ENCODE measurements around the gene GPR65. TPM values are rescaled to one million over a fixed set of nuclear protein-coding genes. Genes with fewer than 3 reads are reported as not detected.

GPR65 gene
- total RNA-seq, 4 donors from 2014 or later, result 0.13 to 0.20 (median 0.17) TPM

DNA sequence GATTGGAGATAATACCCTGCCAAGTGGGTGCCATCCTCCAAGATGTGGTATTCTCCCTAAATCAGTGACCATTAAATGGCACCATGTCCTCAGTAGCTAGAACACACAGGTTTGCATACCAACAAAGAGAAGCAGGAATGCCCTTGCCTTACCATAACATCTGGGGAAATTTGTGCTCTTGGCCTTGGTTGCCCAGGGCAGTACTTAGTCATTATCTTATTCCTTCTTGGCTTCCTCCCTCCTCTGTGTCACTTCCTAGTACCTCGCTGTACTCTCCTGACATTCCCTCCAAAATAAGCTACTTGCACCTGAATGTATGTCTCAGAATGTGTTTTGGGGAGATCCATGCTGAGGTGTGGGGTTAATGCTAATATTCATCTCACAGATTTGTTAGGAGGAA is 43.4 kb downstream of the GPR65 start:
- Histone ChIP-seq H3K27me3 (no peaks in the 10 kb centered on the region), H3K4me1 (no peaks in the 10 kb centered on the region), H3K27ac (no peak overlapping the region), H3K9me3 (no peaks in the 10 kb centered on the region), H3K36me3 (no peaks in the 10 kb centered on the region), H3K4me3 (no peak overlapping the region)
- in situ Hi-C loops (cut with MboI; ENCODE audit: low sequenced_read_pairs in 4 of 4), result no loop called here
- intact Hi-C loops (cut with DNase I; ENCODE audit: low total_unique reads), result no loop called here
- TF ChIP-seq, protein P1, sequence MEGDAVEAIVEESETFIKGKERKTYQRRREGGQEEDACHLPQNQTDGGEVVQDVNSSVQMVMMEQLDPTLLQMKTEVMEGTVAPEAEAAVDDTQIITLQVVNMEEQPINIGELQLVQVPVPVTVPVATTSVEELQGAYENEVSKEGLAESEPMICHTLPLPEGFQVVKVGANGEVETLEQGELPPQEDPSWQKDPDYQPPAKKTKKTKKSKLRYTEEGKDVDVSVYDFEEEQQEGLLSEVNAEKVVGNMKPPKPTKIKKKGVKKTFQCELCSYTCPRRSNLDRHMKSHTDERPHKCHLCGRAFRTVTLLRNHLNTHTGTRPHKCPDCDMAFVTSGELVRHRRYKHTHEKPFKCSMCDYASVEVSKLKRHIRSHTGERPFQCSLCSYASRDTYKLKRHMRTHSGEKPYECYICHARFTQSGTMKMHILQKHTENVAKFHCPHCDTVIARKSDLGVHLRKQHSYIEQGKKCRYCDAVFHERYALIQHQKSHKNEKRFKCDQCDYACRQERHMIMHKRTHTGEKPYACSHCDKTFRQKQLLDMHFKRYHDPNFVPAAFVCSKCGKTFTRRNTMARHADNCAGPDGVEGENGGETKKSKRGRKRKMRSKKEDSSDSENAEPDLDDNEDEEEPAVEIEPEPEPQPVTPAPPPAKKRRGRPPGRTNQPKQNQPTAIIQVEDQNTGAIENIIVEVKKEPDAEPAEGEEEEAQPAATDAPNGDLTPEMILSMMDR (IDR thresholded peaks at IDR 0.05 in 4 of 5, conservative IDR thresholded peaks at IDR 0.05 in 1 of 5), result no peak
- TF ChIP-seq POLR2A (IDR thresholded peaks at IDR 0.05), result no peak
- no peak for DNase-seq
- ATAC-seq, result no peak

DNA sequence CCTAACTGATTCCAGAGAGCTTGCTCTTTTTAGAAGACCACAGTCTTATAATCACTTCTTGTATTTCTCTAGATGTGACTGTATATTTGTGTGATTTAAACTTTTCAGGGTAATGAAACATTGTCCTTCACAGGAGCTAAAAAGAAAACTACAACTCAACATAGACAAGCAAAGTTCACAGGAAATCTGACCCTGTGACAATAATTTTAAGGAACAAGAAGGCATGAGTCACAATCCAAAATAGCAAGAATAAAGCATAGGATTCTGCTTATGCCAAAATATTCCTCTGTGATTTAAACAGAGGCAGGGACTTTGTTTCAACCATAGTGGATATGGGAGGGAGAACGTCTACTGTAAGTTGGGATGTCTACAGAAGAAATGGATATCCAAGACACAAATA is 44.3 kb downstream of the GPR65 start:
- intact Hi-C loops (cut with DNase I; ENCODE audit: low total_unique reads), result no loop called here
- H3K27ac ChIP-seq, result no peak overlapping the region
- ATAC-seq, result no peak

DNA sequence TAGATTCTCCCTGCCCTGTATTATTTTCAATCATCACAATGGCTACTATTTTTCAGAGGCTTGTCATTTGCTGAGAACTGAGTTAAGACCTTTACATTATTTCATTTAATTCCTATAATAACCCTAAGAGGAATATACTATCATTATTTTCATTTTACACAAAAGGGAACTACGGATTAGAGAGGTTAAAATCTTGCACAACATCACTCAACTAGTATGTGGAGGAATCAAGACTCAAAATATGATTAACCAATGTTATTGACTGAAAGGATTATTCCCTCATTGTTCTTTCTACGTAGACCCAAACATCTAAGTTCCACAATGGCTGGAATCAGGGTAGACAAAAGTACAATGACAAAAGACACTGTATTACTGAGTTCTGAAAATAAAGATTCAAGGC is 45.0 kb downstream of the GPR65 start:
- intact Hi-C loops (cut with DNase I; ENCODE audit: low total_unique reads) (no loop called here), in situ Hi-C loops (cut with MboI; ENCODE audit: low sequenced_read_pairs in 4 of 4) (no loop called here)
- Histone ChIP-seq H3K36me3 (no peaks in the 10 kb centered on the region), H3K27me3 (no peaks in the 10 kb centered on the region), H3K27ac (no peak overlapping the region), H3K4me3 (no peak overlapping the region), H3K4me1 (no peaks in the 10 kb centered on the region), H3K9me3 (no peaks in the 10 kb centered on the region)
- no peak for ATAC-seq
- TF ChIP-seq POLR2A (IDR thresholded peaks at IDR 0.05), result no peak
- TF ChIP-seq, protein P1 (IDR thresholded peaks at IDR 0.05 in 4 of 5, conservative IDR thresholded peaks at IDR 0.05 in 1 of 5), result no peak
- DNase-seq, result no peak

More for the DNA sequence above, 44.3 kb downstream of the GPR65 start:
- Histone ChIP-seq H3K4me1 (no peaks in the 10 kb centered on the region), H3K36me3 (no peaks in the 10 kb centered on the region), H3K4me3 (no peak overlapping the region), H3K27me3 (no peaks in the 10 kb centered on the region), H3K9me3 (no peaks in the 10 kb centered on the region)
- in situ Hi-C loops (cut with MboI; ENCODE audit: low sequenced_read_pairs in 4 of 4), result no loop called here
- TF ChIP-seq POLR2A (IDR thresholded peaks at IDR 0.05), result no peak
- TF ChIP-seq, protein P1 (IDR thresholded peaks at IDR 0.05 in 4 of 5, conservative IDR thresholded peaks at IDR 0.05 in 1 of 5), result no peak
- no peak for DNase-seq

DNA sequence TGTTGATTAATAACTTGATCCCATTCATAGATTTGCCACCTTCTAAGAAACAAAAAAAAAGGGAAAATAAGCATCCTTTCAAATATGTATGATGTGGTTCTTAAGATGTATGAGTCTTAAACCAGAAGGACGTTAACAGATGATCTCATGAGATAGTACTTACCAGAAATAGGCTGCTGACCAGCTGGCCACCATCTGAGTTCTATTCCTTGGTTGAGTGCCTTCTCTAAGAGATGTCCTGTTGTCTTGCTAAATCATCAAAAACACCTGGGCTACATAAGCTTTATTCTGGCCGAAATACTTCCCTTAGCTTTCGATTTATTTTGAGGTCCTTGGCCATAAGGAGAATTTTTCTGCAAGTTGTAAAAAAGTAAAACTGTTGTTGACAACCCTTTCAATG is 55.6 kb downstream of the GPR65 start:
- intact Hi-C loops (cut with DNase I; ENCODE audit: low total_unique reads) (no loop called here), in situ Hi-C loops (cut with MboI; ENCODE audit: low sequenced_read_pairs in 4 of 4) (no loop called here)
- no peak for TF ChIP-seq POLR2A (IDR thresholded peaks at IDR 0.05)
- TF ChIP-seq, protein P1 (IDR thresholded peaks at IDR 0.05 in 4 of 5, conservative IDR thresholded peaks at IDR 0.05 in 1 of 5), result no peak
- no peak for DNase-seq
- Histone ChIP-seq H3K36me3 (no peaks in the 10 kb centered on the region), H3K4me3 (no peak overlapping the region), H3K9me3 (no peaks in the 10 kb centered on the region), H3K4me1 (no peaks in the 10 kb centered on the region), H3K27me3 (no peaks in the 10 kb centered on the region), H3K27ac (no peak overlapping the region)
- ATAC-seq, result no peak

DNA sequence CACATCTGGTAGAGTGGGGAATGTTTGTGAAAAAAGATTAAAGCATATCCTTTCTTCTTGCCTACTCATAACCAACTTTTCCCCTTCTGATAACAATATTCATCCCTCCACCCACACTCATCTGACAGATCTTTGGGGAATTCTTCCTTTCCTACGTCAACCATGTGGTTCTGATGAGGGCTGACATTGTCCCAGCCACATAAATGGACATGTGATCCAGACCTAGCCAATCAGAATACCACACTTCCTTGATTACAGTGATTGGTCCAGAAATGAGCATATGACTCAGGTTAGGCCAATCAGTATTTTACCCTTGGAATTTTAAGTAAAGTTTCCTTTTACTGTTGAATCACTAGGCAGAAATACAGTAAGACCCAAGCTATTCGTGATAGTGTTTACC is 58.9 kb downstream of the GPR65 start:
- Histone ChIP-seq H3K27ac (no peak overlapping the region), H3K9me3 (no peaks in the 10 kb centered on the region), H3K36me3 (no peaks in the 10 kb centered on the region), H3K4me3 (no peak overlapping the region), H3K4me1 (no peaks in the 10 kb centered on the region), H3K27me3 (no peaks in the 10 kb centered on the region)
- DNase-seq (no peak), ATAC-seq (no peak)
- intact Hi-C loops (cut with DNase I; ENCODE audit: low total_unique reads), result no loop called here
- TF ChIP-seq, protein P1 (IDR thresholded peaks at IDR 0.05 in 4 of 5, conservative IDR thresholded peaks at IDR 0.05 in 1 of 5), result no peak
- no peak for TF ChIP-seq POLR2A (IDR thresholded peaks at IDR 0.05)
- in situ Hi-C loops (cut with MboI; ENCODE audit: low sequenced_read_pairs in 4 of 4), result no loop called here
